PC-3 (cell line): Measurements from ENCODE around the gene SLC3A2. TPM values are rescaled to one million over a fixed set of nuclear protein-coding genes. Genes with fewer than 3 reads are reported as not detected.
A peak's percentile ranks its signal among the peaks of the same experiment; 100 is the strongest.
"Not testable (repeated sequence)": the region's sequence is repeated elsewhere in the genome, so short reads cannot be mapped to it uniquely, and the experiment has no call there.

Experiments
- ATAC-seq: fragments of 200-7000 bp; cut with Tn5 transposase; 2 replicates; pipeline ENCODE4 v1.9.1; 2020; ENCODE audit warnings: mild to moderate bottlenecking, moderate library complexity
- BruUV-seq: library from RNA; stranded (reverse); fragments of 400-500 nt; replicated peaks from 2 replicates; lab custom pipeline; 2021; lab: Mats Ljungman, UMichigan
- CTCF ChIA-PET: fragments of 300-600 bp; sonication (Branson Sonifier 250); formaldehyde crosslinking; loops from one replicate; lab custom pipeline; 2022; ENCODE audit warnings: antibody characterized with exemption; lab: Charles Lee
- POLR2A ChIA-PET: fragments of 300-600 bp; sonication (Branson Sonifier 250); formaldehyde crosslinking; loops from one replicate; lab custom pipeline; 2022; ENCODE audit warnings: antibody characterized with exemption; ENCODE audit not compliant: unreplicated experiment; lab: Charles Lee
- DNase-seq: peaks from one replicate; pipeline ENCODE4 v3.0.0-alpha.2; 2015
- H2AFZ ChIP-seq: fragments of 300-600 bp; sonication (generic); 2 replicates; pipeline ENCODE4 v1.6.0; 2016; ENCODE audit warnings: antibody characterized with exemption, low read length
- H3F3A ChIP-seq: fragments of 300-600 bp; sonication (generic); one replicate; pipeline ENCODE4 v1.6.0; 2017; ENCODE audit warnings: antibody characterized with exemption, low read length, control low read depth, mild to moderate bottlenecking; ENCODE audit not compliant: unreplicated experiment
- H3K27ac ChIP-seq: fragments of 300-600 bp; sonication (generic); 2 replicates; pipeline ENCODE4 v1.5.1; 2016; ENCODE audit warnings: mild to moderate bottlenecking, low read length
- H3K27me3 ChIP-seq: fragments of 300-600 bp; sonication (generic); 2 replicates; pipeline ENCODE4 v1.6.1; 2016; ENCODE audit warnings: low read length, mixed read lengths
- H3K36me3 ChIP-seq: fragments of 300-600 bp; sonication (generic); 2 replicates; pipeline ENCODE4 v1.6.1; 2016; ENCODE audit warnings: low read depth, mixed run types, low read length, mixed read lengths
- H3K4me1 ChIP-seq: fragments of 300-600 bp; sonication (generic); 2 replicates; pipeline ENCODE4 v1.5.1; 2016; ENCODE audit warnings: low read length; ENCODE audit not compliant: insufficient read depth
- H3K4me2 ChIP-seq: fragments of 300-600 bp; sonication (generic); 2 replicates; pipeline ENCODE4 v1.6.0; 2016; ENCODE audit warnings: low read length
- H3K4me3 ChIP-seq: fragments of 300-600 bp; sonication (generic); 2 replicates; pipeline ENCODE4 v1.5.1; 2016; ENCODE audit warnings: mild to moderate bottlenecking, low read length, mixed read lengths
- H3K79me2 ChIP-seq: fragments of 300-600 bp; sonication (generic); 2 replicates; pipeline ENCODE4 v1.6.1; 2017; ENCODE audit warnings: low read length, mixed read lengths
- H3K9ac ChIP-seq: fragments of 300-600 bp; sonication (generic); 2 replicates; pipeline ENCODE4 v1.6.0; 2016; ENCODE audit warnings: mild to moderate bottlenecking, low read length
- H3K9me2 ChIP-seq: fragments of 300-600 bp; sonication (generic); replicated peaks from 2 replicates; pipeline ENCODE4 v1.6.1; 2016; ENCODE audit warnings: mixed run types, low read length, mixed read lengths
- H3K9me3 ChIP-seq: fragments of 300-600 bp; sonication (generic); 2 replicates; pipeline ENCODE4 v1.6.1; 2016; ENCODE audit warnings: low read length, mixed read lengths
- H4K20me1 ChIP-seq: fragments of 300-600 bp; sonication (generic); 2 replicates; pipeline ENCODE4 v1.6.1; 2016; ENCODE audit warnings: low read length, mixed read lengths
- EZH2 ChIP-seq: fragments of 300-600 bp; sonication (generic); IDR thresholded peaks from one replicate; pipeline ENCODE4 v1.6.1; 2017; ENCODE audit warnings: antibody characterized with exemption, mild to moderate bottlenecking, low read length; ENCODE audit not compliant: unreplicated experiment
- EZH2phosphoT487 ChIP-seq: fragments of 300-600 bp; sonication (generic); IDR thresholded peaks from 2 replicates; pipeline ENCODE4 v1.6.1; 2018; ENCODE audit warnings: mild to moderate bottlenecking, antibody characterized with exemption, low read length, borderline replicate concordance
- intact Hi-C: fragments of 100-400 bp; cut with micrococcal nuclease; formaldehyde crosslinking; loops from 2 replicates; pipeline ENCODE4 v1.9.0; 2023
- total RNA-seq: library from RNA; depleted of rRNA; stranded (reverse); fragments of >200 nt; gene quantifications from 2 replicates; pipeline ENCODE4 v1.2.3, GENCODE V29; 2014
- TF ChIP-seq, protein P1 (sequence below): fragments of 300-600 bp; sonication (generic); conservative IDR thresholded peaks from 2 replicates; pipeline ENCODE4 v1.5.1; 2017; ENCODE audit warnings: antibody characterized with exemption, low read depth, mild to moderate bottlenecking, low read length

SLC3A2 gene
- total RNA-seq, 1 experiment from 2014 or later = 243 TPM

DNA sequence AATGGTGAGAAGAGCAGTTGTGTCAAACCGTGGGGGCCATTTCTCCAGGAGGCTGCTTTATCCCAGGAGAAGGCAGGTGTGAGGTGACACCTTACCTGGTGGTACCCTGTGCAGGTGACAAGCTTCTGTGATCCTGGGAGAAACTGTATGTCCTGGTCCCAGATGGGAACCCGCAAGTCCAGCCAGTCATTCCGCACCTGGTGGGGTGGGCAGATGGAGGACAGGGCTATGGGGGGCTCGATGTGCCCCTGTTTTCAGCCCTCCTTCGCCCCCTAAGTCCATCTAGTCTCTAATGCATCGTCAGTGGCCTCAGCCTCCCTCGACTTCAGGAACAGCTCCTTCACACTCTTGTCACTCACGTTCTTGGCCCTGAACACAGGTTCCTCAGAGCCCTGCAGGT, 45.4 kb upstream of the SLC3A2 start:
- 0 out of 2 replicates have a peak, but pooled peaks cover 5% of the 10 kb centered on the region for H4K20me1 ChIP-seq
- H3K4me3 ChIP-seq = no peak overlapping the region
- no peaks in the 10 kb centered on the region for H3K27me3 ChIP-seq
- peaks cover 31% of the 10 kb centered on the region for H3K36me3 ChIP-seq
- H3K9ac ChIP-seq = no peak overlapping the region
- peaks cover 2% of the 10 kb centered on the region for H3F3A ChIP-seq
- TF ChIP-seq, protein P1, sequence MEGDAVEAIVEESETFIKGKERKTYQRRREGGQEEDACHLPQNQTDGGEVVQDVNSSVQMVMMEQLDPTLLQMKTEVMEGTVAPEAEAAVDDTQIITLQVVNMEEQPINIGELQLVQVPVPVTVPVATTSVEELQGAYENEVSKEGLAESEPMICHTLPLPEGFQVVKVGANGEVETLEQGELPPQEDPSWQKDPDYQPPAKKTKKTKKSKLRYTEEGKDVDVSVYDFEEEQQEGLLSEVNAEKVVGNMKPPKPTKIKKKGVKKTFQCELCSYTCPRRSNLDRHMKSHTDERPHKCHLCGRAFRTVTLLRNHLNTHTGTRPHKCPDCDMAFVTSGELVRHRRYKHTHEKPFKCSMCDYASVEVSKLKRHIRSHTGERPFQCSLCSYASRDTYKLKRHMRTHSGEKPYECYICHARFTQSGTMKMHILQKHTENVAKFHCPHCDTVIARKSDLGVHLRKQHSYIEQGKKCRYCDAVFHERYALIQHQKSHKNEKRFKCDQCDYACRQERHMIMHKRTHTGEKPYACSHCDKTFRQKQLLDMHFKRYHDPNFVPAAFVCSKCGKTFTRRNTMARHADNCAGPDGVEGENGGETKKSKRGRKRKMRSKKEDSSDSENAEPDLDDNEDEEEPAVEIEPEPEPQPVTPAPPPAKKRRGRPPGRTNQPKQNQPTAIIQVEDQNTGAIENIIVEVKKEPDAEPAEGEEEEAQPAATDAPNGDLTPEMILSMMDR = no peak
- TF ChIP-seq EZH2phosphoT487 = no peak
- TF ChIP-seq EZH2 = no peak
- peaks cover 19% of the 10 kb centered on the region for H3K4me1 ChIP-seq
- H3K4me2 ChIP-seq = no peak overlapping the region
- no peaks in the 10 kb centered on the region for H3K9me2 ChIP-seq
- no peaks in the 10 kb centered on the region for H3K9me3 ChIP-seq
- peaks cover 58% of the 10 kb centered on the region for H3K79me2 ChIP-seq
- DNase-seq (no peak), ATAC-seq (no peak)
- intact Hi-C loops = no loop called here
- H2AFZ ChIP-seq = no peak overlapping the region
- POLR2A ChIA-PET = no interaction called here
- CTCF ChIA-PET = interaction anchor here (0.5 kb wide), 1 partner anchor 44 kb away, joined by 4 read pairs; no protein-coding TSS in a partner anchor
- no TSS peak for BruUV-seq
- no peak overlapping the region for H3K27ac ChIP-seq

GRCh38 chr11:62839050-62839945, 41.4 kb upstream of the SLC3A2 start, which contains the start of gene WDR74:
Gene WDR74 (minus strand): TSS chr11:62839590. CDS start chr11:62839570, 20 bp downstream.
- peak within 1 kb of the TSS; percentile 72 for H3K27ac ChIP-seq
- TF ChIP-seq EZH2phosphoT487 = no peak
- TF ChIP-seq, protein P1 = no peak
- no peak for TF ChIP-seq EZH2
- ATAC-seq (peak; percentile 44), DNase-seq (peak; percentile 96)
- H3K4me1 ChIP-seq = peaks cover 6% of the 10 kb centered on the region
- peak within 1 kb of the TSS; percentile 95 for H3K9ac ChIP-seq
- H3K79me2 ChIP-seq = peaks cover 47% of the 10 kb centered on the region
- H4K20me1 ChIP-seq = no peaks in the 10 kb centered on the region
- no peaks in the 10 kb centered on the region for H3K27me3 ChIP-seq
- peak within 1 kb of the TSS; percentile 89 for H3K4me3 ChIP-seq
- ChIA-PET POLR2A (interaction anchor here (0.6 to 2.2 kb wide), 4 partner anchors 40 to 150 kb away, joined by 3 to 22 read pairs (median 6); partner anchors contain the start of genes LRRN4CL and SLC3A2), CTCF (interaction anchor here (0.6 kb wide), 1 partner anchor 162 kb away, joined by 3 read pairs; no protein-coding TSS in a partner anchor)
- H3K4me2 ChIP-seq = peak within 1 kb of the TSS; percentile 92
- TSS peak; percentile 63 for BruUV-seq
- H3F3A ChIP-seq = peaks cover 6% of the 10 kb centered on the region
- no peaks in the 10 kb centered on the region for H3K9me2 ChIP-seq
- intact Hi-C loops = no loop called here
- peaks cover 22% of the 10 kb centered on the region for H3K36me3 ChIP-seq
- H2AFZ ChIP-seq = peak within 1 kb of the TSS; percentile 59
- H3K9me3 ChIP-seq = no peaks in the 10 kb centered on the region

- Histone ChIP-seq H3K9ac (peak overlapping the region; percentile 95), H3K79me2 (peaks cover 36% of the 10 kb centered on the region), H3K27ac (peak overlapping the region; percentile 72), H3K4me3 (peak overlapping the region; percentile 89), H3K4me2 (peak overlapping the region; percentile 92)
- intact Hi-C loops = loop anchor here (1.0 to 2.0 kb wide), 5 partner anchors 9 to 114 kb away; partner anchors contain the start of genes HNRNPUL2, STX5, TEX54 and TMEM179B
- peak; percentile 74 for DNase-seq
- ChIA-PET CTCF (interaction anchor here (1.4 kb wide), 1 partner anchor 54 kb away, joined by 7 read pairs; the partner anchor contains the start of gene TMEM179B), POLR2A (interaction anchor here (0.5 to 2.2 kb wide), 32 partner anchors 9 to 1928 kb away, joined by 3 to 25 read pairs (median 4); partner anchors contain the start of genes C11orf98, CSKMT, GANAB and HNRNPUL2)
- not testable (repeated sequence) for H3K27me3 ChIP-seq, H3F3A ChIP-seq, H2AFZ ChIP-seq, H3K9me3 ChIP-seq, H4K20me1 ChIP-seq, H3K4me1 ChIP-seq, H3K9me2 ChIP-seq, H3K36me3 ChIP-seq, BruUV-seq
- ATAC-seq = peak; percentile 5
These were observed 39.9 kb upstream of the SLC3A2 start for GRCh38 chr11:62840721-62841360.
